SJCRH30 (cell line): ENCODE data around the gene AMZ1. TPM values are rescaled to one million over a fixed set of nuclear protein-coding genes. Genes with fewer than 3 reads are reported as not detected.
"Not testable (repeated sequence)": the region's sequence is repeated elsewhere in the genome, so short reads cannot be mapped to it uniquely, and the experiment has no call there.

Experiments
- DNase-seq, 2 experiments: peaks; one replicate each; pipeline ENCODE4 v3.0.0-alpha.2; 2015 to 2020
- H3K27ac ChIP-seq: fragments of 250-450 bp; sonication (Bioruptor Pico); 2 replicates; pipeline ENCODE4 v1.5.1; 2020; ENCODE audit warnings: mild to moderate bottlenecking, moderate library complexity
- H3K27me3 ChIP-seq: fragments of 250-450 bp; sonication (Bioruptor Pico); 2 replicates; pipeline ENCODE4 v1.5.1; 2020; ENCODE audit warnings: mild to moderate bottlenecking, moderate library complexity
- H3K36me3 ChIP-seq: fragments of 250-450 bp; sonication (Bioruptor Pico); 2 replicates; pipeline ENCODE4 v1.5.1; 2020; ENCODE audit warnings: mild to moderate bottlenecking, moderate library complexity
- H3K4me1 ChIP-seq: fragments of 250-450 bp; sonication (Bioruptor Pico); 2 replicates; pipeline ENCODE4 v1.5.1; 2020; ENCODE audit warnings: mild to moderate bottlenecking, moderate library complexity
- H3K4me3 ChIP-seq: fragments of 250-450 bp; sonication (Bioruptor Pico); 2 replicates; pipeline ENCODE4 v1.5.1; 2020; ENCODE audit warnings: mild to moderate bottlenecking, moderate library complexity
- H3K9me3 ChIP-seq: fragments of 250-450 bp; sonication (Bioruptor Pico); replicated peaks from 2 replicates; pipeline ENCODE4 v1.5.1; 2020; ENCODE audit warnings: mild to moderate bottlenecking, moderate library complexity
- total RNA-seq: library from RNA; depleted of rRNA; stranded (reverse); fragments of >200 nt; shearing (Covaris generic); gene quantifications from 2 replicates; pipeline ENCODE4 v1.2.3, GENCODE V29; 2014

Gene AMZ1
- total RNA-seq, 1 experiment from 2014 or later = 0.02 TPM

DNA sequence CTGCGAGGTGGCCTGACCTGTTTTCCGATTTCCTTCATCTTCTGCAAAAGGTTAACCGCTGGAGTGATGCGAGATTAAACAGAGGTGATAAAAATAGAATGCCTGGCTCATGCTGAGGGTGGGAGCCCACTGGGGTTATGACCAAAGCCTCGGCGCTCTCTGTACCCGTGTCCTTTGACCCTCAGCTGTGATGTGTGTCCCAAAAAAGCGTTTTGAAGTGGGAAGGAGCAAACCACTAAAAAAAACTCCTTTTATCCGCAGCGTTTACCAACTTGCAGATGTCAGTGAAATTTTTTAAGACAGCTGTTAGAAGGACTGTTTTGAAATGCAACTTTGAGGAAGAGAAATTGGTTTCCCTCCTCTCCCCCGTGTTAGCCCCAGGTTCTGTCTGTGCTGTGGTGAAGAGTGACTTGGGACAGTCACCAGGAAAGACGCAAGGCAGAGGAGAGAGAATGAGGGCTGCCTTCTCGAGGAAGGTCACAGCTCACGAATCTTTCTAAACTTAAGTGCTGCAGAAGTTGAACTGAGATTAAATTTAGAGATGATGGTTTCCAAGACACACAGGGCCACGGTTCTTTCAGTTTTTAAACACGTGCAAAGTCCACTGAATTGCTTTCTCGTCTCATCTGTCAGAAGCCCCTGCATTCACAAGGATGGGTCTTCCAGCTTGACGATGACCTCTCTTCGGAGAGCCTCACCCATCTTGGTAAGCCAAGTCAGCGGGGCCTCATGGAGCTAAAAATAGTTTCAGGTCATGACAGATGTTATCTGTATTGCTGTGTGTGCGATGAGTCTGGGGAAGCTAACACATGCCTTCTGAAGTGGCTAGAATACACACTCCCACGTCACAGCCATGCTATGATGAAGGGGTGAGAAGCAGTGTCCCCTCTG lies 27.6 kb downstream of the AMZ1 start:
- Histone ChIP-seq H3K4me1 (peaks cover 33% of the 10 kb centered on the region), H3K36me3 (no peaks in the 10 kb centered on the region), H3K4me3 (no peak overlapping the region), H3K27ac (no peak overlapping the region), H3K9me3 (no peaks in the 10 kb centered on the region), H3K27me3 (no peaks in the 10 kb centered on the region)
- DNase-seq = no peak

DNA sequence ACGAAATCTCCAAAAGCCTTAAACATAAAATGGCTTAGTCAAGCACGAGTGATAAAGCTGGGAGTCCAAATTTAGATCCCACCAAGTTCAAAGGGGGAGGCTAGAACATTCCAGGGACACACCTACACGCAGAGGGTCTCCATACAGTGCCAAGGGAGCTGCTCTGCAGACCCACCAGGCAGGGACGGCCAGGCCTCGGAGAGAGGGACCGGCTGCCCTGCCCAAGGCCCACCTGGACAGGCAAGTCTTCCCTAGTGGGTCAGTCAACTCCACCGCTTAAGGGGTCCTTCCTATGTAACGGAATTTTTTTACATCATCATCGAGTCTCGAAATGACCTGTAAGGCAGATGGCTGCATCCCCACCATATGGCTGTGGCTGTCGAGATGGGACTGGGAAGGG lies 28.5 kb downstream of the AMZ1 start:
- Histone ChIP-seq H3K27ac (no peak overlapping the region), H3K9me3 (no peaks in the 10 kb centered on the region)

DNA sequence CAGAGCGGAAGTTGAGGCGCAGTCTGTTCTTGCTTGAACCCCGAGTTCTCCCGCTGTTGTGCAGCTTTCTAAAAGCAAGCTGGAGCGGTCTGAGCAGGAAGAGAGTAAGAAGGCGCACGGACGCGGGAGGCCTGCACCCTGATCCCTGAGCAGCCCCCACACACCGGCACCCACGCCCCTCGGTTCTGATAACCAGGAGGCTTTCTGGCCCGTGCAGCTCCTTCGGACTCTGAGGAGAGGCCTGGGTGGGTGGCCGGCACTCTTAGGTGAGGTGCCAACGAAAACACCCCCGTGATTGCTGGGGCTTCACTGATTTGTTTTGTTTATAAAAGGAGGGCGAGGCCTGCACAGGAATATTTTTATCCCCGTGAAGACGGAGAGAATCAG lies 28.9 kb downstream of the AMZ1 start:
- no peaks in the 10 kb centered on the region for H3K27me3 ChIP-seq
- H3K9me3 ChIP-seq = no peaks in the 10 kb centered on the region
- H3K4me3 ChIP-seq = peak overlapping the region; percentile 32
- H3K4me1 ChIP-seq = peaks cover 37% of the 10 kb centered on the region
- no peaks in the 10 kb centered on the region for H3K36me3 ChIP-seq
- no peak for DNase-seq
- peak overlapping the region; percentile 38; the same call in 1 of the 2 replicates for H3K27ac ChIP-seq

More for the DNA sequence above, 28.5 kb downstream of the AMZ1 start:
- H3K4me1 ChIP-seq = peaks cover 37% of the 10 kb centered on the region
- no peak overlapping the region for H3K4me3 ChIP-seq
- no peaks in the 10 kb centered on the region for H3K27me3 ChIP-seq
- no peaks in the 10 kb centered on the region for H3K36me3 ChIP-seq
- DNase-seq = no peak

DNA sequence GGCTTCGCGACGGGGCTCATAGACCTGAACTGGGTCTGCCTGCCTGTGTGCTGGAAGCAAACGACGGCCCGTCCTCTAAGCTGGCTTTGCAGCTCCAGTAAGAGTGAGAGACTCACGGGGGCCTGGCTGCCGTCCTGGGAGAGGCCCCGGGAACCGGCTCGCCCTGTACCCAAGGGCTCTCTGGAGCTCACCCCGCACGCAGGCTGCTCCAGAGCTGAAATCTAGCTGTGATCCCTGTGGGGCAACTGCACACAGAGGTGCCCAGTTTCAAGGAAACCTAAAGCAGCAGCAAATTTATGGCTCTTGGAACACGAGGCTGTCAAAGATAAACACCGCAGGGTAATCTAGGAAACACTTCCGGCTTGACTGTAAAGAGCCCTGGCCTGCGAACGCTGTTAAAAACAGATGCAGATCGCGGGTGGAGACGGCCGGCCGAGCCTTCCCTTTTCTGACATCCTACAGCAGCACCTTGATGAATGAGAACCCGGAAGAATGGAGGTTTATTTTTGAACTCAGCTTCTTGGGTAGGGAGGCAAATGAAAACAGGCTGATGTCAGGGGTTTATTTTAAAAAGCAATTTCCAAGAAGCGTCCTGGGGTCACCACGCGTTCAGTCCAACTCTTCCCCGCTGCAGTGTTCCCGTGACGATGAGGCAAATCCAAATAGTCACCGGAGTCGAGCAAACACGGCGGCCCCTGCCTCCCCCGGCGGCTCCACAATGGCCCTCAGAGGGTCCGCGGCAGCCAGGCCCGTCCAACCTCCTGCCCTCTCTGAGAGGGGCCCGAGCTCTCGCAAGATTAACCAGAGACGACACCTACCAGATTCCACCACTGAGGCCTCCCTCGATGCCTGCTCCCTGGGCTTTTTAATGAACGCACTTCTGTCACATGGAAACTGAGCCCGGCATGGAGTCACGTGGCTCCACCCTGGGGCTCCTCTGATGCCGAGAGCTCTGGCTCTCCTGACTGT lies 29.6 kb downstream of the AMZ1 start:
- Histone ChIP-seq H3K27me3 (no peaks in the 10 kb centered on the region), H3K9me3 (no peaks in the 10 kb centered on the region), H3K4me1 (peaks cover 37% of the 10 kb centered on the region), H3K4me3 (peak overlapping the region; percentile 32), H3K27ac (peak overlapping the region; percentile 38; the same call in 1 of the 2 replicates), H3K36me3 (no peaks in the 10 kb centered on the region)
- peak; percentile 52 to 64 for DNase-seq

DNA sequence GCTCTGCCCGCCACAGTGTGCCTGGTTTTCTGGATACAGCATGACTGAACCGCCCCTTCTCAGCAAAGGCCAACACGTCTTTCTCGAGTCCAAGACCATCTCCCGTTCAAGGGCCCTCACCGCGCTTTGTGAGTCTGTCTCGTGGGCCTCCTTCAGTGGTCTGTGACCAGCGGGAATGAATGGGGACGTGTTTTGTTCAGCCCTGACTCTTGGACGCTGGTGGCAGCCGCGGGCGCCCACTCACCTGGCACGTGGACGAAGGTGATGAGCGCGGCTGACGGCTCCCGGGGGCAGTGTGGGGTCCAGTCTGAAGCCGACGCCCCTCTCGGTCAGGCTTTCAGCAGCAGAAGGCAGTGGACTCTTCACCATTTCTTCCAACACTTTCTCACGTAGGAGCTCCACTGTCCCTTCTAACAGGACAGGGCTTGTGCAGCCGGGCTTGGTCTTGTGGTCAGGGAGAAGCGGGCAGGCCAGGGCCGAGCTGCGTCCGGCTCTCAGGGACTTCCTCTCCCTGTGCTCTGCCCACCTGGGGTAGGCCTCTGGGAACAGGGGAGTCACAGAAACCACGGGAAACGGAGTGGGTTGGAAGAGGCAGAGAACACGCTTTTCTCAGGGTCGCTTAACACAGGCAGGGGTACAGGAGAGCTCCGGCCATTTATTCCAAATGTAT lies 30.4 kb downstream of the AMZ1 start:
- Histone ChIP-seq H3K27me3 (no peaks in the 10 kb centered on the region), H3K27ac (no peak overlapping the region), H3K9me3 (no peaks in the 10 kb centered on the region), H3K36me3 (no peaks in the 10 kb centered on the region), H3K4me3 (no peak overlapping the region), H3K4me1 (peaks cover 43% of the 10 kb centered on the region)
- DNase-seq = no peak

DNA sequence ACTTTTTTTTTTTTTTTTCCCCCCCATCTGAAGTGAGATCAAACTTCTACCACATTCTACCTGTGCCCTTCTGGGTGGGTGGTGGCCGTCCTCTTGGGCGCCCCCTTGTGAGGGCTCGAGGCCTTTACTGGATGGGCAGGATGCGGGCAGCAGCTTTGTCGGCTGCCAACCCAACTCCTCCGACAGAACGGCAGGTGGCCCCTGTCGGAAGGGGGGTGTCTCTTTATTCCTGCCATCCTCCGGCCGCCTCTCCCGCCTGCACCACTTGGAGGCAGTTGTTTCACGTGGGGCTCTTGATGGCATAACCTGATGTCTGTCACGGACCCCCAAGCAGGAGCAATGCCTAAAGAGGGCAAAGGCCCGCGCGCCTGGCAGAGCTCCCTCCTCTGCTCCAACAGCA lies 31.0 kb downstream of the AMZ1 start:
- H3K4me1 ChIP-seq = peaks cover 42% of the 10 kb centered on the region

DNA sequence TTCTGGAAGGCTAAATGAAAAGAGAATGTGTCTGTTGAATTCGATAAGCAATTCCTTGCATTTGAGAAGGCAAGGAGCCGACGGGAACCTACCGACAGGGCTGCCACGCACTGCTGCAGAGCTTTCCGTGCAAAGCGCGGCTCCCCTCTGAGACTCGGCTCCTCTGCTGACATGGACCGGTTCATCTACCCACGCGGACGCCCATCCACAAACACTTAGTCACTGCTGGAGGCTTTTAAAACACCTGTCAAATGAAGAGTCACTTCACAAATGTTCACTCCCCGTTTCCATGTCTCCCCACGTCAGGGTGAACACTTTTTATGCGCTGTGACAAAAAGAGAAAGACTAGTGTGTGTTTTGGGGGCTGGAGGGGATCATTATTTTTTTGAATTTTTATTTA lies 32.0 kb downstream of the AMZ1 start:
- H3K4me1 ChIP-seq = peaks cover 40% of the 10 kb centered on the region
- DNase-seq = no peak
- no peak overlapping the region for H3K27ac ChIP-seq
- no peak overlapping the region for H3K4me3 ChIP-seq
- H3K36me3 ChIP-seq = no peaks in the 10 kb centered on the region
- H3K27me3 ChIP-seq = no peaks in the 10 kb centered on the region
- H3K9me3 ChIP-seq = no peaks in the 10 kb centered on the region

More for the DNA sequence above, 31.0 kb downstream of the AMZ1 start:
- Histone ChIP-seq H3K9me3 (no peaks in the 10 kb centered on the region), H3K4me3 (no peak overlapping the region), H3K36me3 (no peaks in the 10 kb centered on the region), H3K27me3 (no peaks in the 10 kb centered on the region), H3K27ac (no peak overlapping the region)
- peak in 1 of 2 experiments; percentile 54 for DNase-seq

DNA sequence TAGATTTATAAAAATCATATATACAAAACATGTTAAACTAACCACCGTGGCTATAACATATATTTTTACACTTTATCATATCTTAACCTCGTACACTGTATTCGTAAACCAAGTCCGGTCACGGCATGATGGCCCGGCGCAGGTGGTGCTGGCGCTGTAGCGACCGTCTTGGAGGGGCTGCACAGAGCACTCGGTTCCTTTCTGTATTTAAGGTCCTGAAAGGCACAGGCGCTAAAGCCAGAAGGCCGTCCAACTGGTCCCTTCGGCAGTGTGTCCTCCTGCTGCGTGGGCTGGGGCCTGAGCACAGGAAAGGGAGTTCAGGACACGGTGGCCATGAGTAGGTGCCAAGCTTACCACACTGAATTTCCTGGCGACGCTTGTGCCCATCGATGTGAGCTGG lies 33.8 kb downstream of the AMZ1 start:
- peaks cover 25% of the 10 kb centered on the region for H3K4me1 ChIP-seq
- no peak overlapping the region for H3K27ac ChIP-seq
- 0 out of 2 replicates have a peak, but pooled peaks cover 1% of the 10 kb centered on the region for H3K36me3 ChIP-seq
- H3K9me3 ChIP-seq = no peaks in the 10 kb centered on the region
- H3K27me3 ChIP-seq = no peaks in the 10 kb centered on the region
- DNase-seq = no peak
- no peak overlapping the region for H3K4me3 ChIP-seq

DNA sequence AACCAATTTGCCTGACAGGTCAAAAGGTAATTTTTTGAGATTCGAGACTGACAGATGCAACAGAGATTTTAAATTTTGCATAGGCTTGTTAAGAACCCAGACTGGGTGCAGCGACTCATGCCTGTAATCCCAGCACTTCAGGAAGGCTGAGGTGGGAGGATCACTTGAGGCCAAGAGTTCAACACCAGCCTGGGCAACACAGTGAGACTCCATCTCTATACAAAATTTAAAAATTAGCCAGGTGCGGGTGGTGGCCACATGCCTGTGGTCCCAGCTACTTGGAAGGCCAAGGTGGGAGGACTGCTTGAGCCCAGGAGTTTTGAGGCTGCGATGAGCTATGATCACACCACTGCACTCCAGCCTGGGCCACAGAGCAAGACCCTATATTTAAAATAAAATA lies 34.6 kb downstream of the AMZ1 start:
- Histone ChIP-seq H3K4me3 (no peak overlapping the region), H3K9me3 (no peaks in the 10 kb centered on the region), H3K36me3 (0 out of 2 replicates have a peak, but pooled peaks cover 3% of the 10 kb centered on the region), H3K27me3 (no peaks in the 10 kb centered on the region), H3K4me1 (peaks cover 20% of the 10 kb centered on the region), H3K27ac (no peak overlapping the region)
- DNase-seq = peak in 1 of 2 experiments; percentile 1

DNA sequence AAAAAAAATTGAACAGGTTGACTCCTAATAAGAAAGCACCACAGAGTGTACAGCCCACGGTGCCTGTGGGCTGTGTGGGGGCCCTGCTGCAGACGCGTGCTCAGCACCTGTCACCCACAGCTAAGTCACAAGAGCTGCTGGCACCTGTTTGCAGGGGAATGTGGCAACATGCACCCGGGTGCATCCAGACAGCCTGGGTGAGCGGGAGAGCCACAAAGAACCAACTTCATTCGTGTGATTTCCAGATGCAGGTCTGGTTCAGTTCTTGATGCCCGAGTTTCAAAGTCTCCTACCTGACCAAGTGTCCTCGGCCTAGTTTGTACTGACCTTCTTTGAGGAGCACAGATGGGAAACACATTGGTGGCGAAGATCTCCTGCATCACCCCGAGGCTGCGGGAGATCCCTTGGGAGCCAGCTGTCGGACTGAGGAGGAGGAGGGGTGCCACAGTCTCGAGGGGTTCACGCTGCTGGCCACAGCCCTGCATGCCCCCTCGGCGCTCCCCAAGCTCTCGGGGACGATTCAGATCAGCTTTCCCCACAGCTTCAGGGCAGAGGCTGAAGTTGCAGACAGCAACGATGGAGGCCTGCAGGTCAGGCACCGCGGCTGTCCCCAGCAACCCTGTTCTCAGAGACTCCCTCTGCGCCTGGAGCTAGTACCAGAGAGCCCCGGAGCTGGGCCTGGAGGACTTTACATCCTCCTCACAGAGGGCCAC lies 35.3 kb downstream of the AMZ1 start:
- no peak overlapping the region for H3K4me3 ChIP-seq
- DNase-seq = peak; percentile 50 to 62
- 0 out of 2 replicates have a peak, but pooled peaks cover 3% of the 10 kb centered on the region for H3K36me3 ChIP-seq
- H3K4me1 ChIP-seq = peaks cover 15% of the 10 kb centered on the region
- no peak overlapping the region for H3K27ac ChIP-seq
- H3K27me3 ChIP-seq = no peaks in the 10 kb centered on the region
- H3K9me3 ChIP-seq = no peaks in the 10 kb centered on the region

DNA sequence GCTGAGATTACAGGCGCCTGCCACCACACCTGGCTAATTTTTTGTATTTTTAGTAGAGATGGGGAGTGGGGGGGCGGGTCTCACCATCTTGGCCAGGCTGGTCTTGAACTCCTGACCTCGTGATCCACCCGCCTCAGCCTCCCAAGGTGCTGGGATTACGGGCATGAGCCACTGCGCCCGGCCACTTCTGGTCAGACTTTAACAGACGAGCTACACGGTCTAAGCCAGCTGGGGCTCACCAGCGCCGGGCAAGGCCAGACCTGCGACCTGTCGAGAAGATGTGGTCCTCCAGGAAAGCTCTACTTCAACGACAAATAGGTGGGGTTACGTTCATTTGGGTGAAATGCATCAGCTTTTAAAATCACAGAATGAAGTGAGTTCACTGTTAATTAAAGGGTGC lies 36.0 kb downstream of the AMZ1 start:
- H3K36me3 ChIP-seq = not testable (repeated sequence)

DNA sequence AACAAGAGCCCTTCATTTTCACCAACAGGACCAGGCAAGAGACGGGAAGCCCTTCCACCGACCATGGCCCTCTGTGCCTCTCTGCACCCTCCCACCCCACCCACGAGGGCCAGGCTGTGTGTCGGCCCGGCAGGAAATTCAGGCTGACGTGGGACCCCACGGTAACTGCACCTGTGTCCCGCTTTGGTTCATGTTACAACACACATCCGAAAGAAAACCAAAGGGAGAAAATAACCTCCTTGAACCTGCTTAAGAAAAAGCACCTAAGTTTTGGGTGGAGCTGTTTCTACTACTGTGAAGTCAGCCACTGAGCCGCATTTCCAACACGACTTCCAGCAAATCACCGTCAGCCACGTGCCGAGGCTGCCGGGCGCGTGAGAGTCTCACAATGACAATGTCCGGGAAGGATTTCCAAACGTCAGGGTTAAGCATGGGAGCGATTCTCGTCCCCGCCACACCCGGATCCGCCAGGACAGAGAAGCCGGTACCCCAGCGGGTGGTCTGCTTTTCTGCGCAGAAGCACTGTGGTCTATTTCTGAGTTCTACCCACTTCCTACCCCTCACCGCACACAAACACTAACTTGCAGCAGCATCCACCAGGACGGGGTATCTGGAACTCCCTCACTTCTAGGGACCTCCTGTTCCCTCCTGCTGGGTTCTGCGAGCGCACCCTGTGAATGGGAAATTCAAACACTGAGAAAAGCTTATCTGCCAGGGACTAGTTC lies 36.6 kb downstream of the AMZ1 start:
- H3K27me3 ChIP-seq = no peaks in the 10 kb centered on the region
- H3K9me3 ChIP-seq = no peaks in the 10 kb centered on the region
- H3K27ac ChIP-seq = no peak overlapping the region
- peaks cover 15% of the 10 kb centered on the region for H3K4me1 ChIP-seq
- DNase-seq = peak in 1 of 2 experiments; percentile 0
- 0 out of 2 replicates have a peak, but pooled peaks cover 3% of the 10 kb centered on the region for H3K36me3 ChIP-seq
- H3K4me3 ChIP-seq = no peak overlapping the region

More for the DNA sequence above, 36.0 kb downstream of the AMZ1 start:
- peak in 1 of 2 experiments; percentile 0 for DNase-seq
- H3K9me3 ChIP-seq, H3K27ac ChIP-seq, H3K27me3 ChIP-seq, H3K4me3 ChIP-seq: not testable (repeated sequence)
- H3K4me1 ChIP-seq = peaks cover 15% of the 10 kb centered on the region
